ENCODE results near the gene ATP6V1C2. TPM values are rescaled to one million over a fixed set of nuclear protein-coding genes. Genes with fewer than 3 reads are reported as not detected.

ATP6V1C2 gene
- total RNA-seq, 3 donors from 2014 or later (not counting 1 experiment from before 2014, with no cell fraction given): 0.92 TPM; not detected in 2

GRCh38 chr2:10680214-10680613 lies 41.2 kb upstream of the ATP6V1C2 start:
- no peak overlapping the region for H3K4me3 ChIP-seq (ENCODE audit: low read length)
- DNase-seq: no peak
- peaks cover 0 to 11% of the 10 kb centered on the region in 2 donors for H3K4me1 Mint-ChIP-seq
- TF ChIP-seq CTCF (IDR thresholded peaks at IDR 0.05): no peak
- no peaks in the 10 kb centered on the region for H3K27me3 ChIP-seq (ENCODE audit: control insufficient read depth, insufficient read depth, low read length)
- H3K27ac ChIP-seq (ENCODE audit: low read length): no peak overlapping the region
- intact Hi-C loops (cut with micrococcal nuclease): no loop called here
- H3K27me3 Mint-ChIP-seq (ENCODE audit: low read depth in 2 of 2): no peaks in the 10 kb centered on the region
- no peaks in the 10 kb centered on the region for H3K9me3 ChIP-seq (ENCODE audit: control insufficient read depth, insufficient read depth, low read length)
- no peak overlapping the region for H3K4me3 Mint-ChIP-seq
- no peaks in the 10 kb centered on the region for H3K4me1 ChIP-seq (ENCODE audit: control insufficient read depth, insufficient read depth, low read length)
- H3K27ac Mint-ChIP-seq: no peak overlapping the region
- H3K36me3 ChIP-seq (ENCODE audit: control insufficient read depth, insufficient read depth, low read length): peaks cover 35% of the 10 kb centered on the region
- no CpG with 5 or more reads among the region's 1 CpG for WGBS (ENCODE audit: insufficient coverage)
- no peaks in the 10 kb centered on the region for H3K36me3 Mint-ChIP-seq
- no peaks in the 10 kb centered on the region for H3K9me3 Mint-ChIP-seq
- ATAC-seq: no peak

DNA sequence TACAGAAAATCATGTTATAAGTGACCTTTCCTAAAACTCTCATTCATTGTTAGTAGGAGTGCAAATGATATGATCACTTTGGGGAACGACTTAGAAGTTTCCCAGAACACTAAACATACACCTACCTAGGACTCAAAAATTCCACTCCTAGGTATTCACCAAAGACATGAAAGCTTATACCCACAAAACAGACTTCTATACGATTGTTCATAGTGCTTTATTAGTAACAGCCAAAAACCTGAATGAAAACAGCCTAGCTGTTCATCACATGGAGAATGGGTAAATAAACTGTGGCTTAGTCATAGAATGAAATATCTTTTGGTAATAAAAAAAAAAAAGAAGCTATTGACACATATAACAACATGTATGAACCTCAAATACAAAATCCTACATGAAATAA lies 40.5 kb upstream of the ATP6V1C2 start:
- H3K9me3 ChIP-seq (ENCODE audit: control insufficient read depth, insufficient read depth, low read length): no peaks in the 10 kb centered on the region
- H3K9me3 Mint-ChIP-seq: no peaks in the 10 kb centered on the region
- H3K36me3 ChIP-seq (ENCODE audit: control insufficient read depth, insufficient read depth, low read length): peaks cover 35% of the 10 kb centered on the region
- H3K27me3 ChIP-seq (ENCODE audit: control insufficient read depth, insufficient read depth, low read length): no peaks in the 10 kb centered on the region
- ATAC-seq (no peak), DNase-seq (no peak)
- TF ChIP-seq CTCF (IDR thresholded peaks at IDR 0.05): no peak
- H3K27ac ChIP-seq (ENCODE audit: low read length): no peak overlapping the region
- no peak overlapping the region for H3K4me3 Mint-ChIP-seq
- no peaks in the 10 kb centered on the region for H3K36me3 Mint-ChIP-seq
- WGBS (ENCODE audit: insufficient coverage): no CpG with 5 or more reads among the region's 2 CpGs
- no peak overlapping the region for H3K4me3 ChIP-seq (ENCODE audit: low read length)
- peaks cover 0 to 4% of the 10 kb centered on the region in 2 donors for H3K4me1 Mint-ChIP-seq
- no peak overlapping the region for H3K27ac Mint-ChIP-seq
- no peaks in the 10 kb centered on the region for H3K4me1 ChIP-seq (ENCODE audit: control insufficient read depth, insufficient read depth, low read length)
- intact Hi-C loops (cut with micrococcal nuclease): no loop called here
- no peaks in the 10 kb centered on the region for H3K27me3 Mint-ChIP-seq (ENCODE audit: low read depth in 2 of 2)

- WGBS (ENCODE audit: insufficient coverage): 82% methylated on average over 5 of the region's 5 CpGs
- Histone ChIP-seq H3K4me1 (ENCODE audit: control insufficient read depth, insufficient read depth, low read length) (peaks cover 16% of the 10 kb centered on the region), H3K4me3 (ENCODE audit: low read length) (no peak overlapping the region), H3K27me3 (ENCODE audit: control insufficient read depth, insufficient read depth, low read length) (no peaks in the 10 kb centered on the region), H3K36me3 (ENCODE audit: control insufficient read depth, insufficient read depth, low read length) (peaks cover 20% of the 10 kb centered on the region), H3K27ac (ENCODE audit: low read length) (no peak overlapping the region), H3K9me3 (ENCODE audit: control insufficient read depth, insufficient read depth, low read length) (no peaks in the 10 kb centered on the region)
- H3K9me3 Mint-ChIP-seq: no peaks in the 10 kb centered on the region
- no peak for ATAC-seq
- TF ChIP-seq CTCF (IDR thresholded peaks at IDR 0.05): no peak
- H3K4me1 Mint-ChIP-seq: peaks cover 0 to 5% of the 10 kb centered on the region in 2 donors
- intact Hi-C loops (cut with micrococcal nuclease): no loop called here
- H3K27me3 Mint-ChIP-seq (ENCODE audit: low read depth in 2 of 2): no peaks in the 10 kb centered on the region
- DNase-seq: no peak
- peak overlapping the region; percentile 10 for H3K4me3 Mint-ChIP-seq
- no peaks in the 10 kb centered on the region for H3K36me3 Mint-ChIP-seq
- no peak overlapping the region for H3K27ac Mint-ChIP-seq
These were observed 35.2 kb upstream of the ATP6V1C2 start for GRCh38 chr2:10686176-10686730.

All from natural killer cell (primary cell).